HAP-1 (cell line): ENCODE data around the gene CALU.

Experiments
- DNase-seq, 2 experiments: peaks; one replicate each; pipeline ENCODE4 v3.0.0-alpha.2; 2016 to 2020; ENCODE audit warnings: low spot score in 2 of 2
- H3K27me3 ChIP-seq: fragments of 250-450 bp; sonication (Bioruptor Pico); 2 replicates; pipeline ENCODE4 v1.5.1; 2020; ENCODE audit warnings: low read depth, mild to moderate bottlenecking, moderate library complexity
- H3K36me3 ChIP-seq: fragments of 250-450 bp; sonication (Bioruptor Pico); replicated peaks from 2 replicates; pipeline ENCODE4 v1.5.1; 2020; ENCODE audit warnings: mild to moderate bottlenecking
- H3K4me1 ChIP-seq: fragments of 250-450 bp; sonication (Bioruptor Pico); 2 replicates; pipeline ENCODE4 v1.5.1; 2020; ENCODE audit warnings: mild to moderate bottlenecking
- H3K4me3 ChIP-seq: fragments of 250-450 bp; sonication (Bioruptor Pico); 2 replicates; pipeline ENCODE4 v1.5.1; 2020; ENCODE audit warnings: mild to moderate bottlenecking, moderate library complexity
- H3K9me3 ChIP-seq: fragments of 250-450 bp; sonication (Bioruptor Pico); 2 replicates; pipeline ENCODE4 v1.5.1; 2020; ENCODE audit warnings: mild to moderate bottlenecking, moderate library complexity
- in situ Hi-C: fragments of 300-500 bp; cut with MboI; formaldehyde crosslinking; loops from 3 replicates; pipeline ENCODE4 v1.14.3; 2020; ENCODE audit warnings: low sequenced_read_pairs, inconsistent platforms, mixed read lengths

CALU gene

DNA sequence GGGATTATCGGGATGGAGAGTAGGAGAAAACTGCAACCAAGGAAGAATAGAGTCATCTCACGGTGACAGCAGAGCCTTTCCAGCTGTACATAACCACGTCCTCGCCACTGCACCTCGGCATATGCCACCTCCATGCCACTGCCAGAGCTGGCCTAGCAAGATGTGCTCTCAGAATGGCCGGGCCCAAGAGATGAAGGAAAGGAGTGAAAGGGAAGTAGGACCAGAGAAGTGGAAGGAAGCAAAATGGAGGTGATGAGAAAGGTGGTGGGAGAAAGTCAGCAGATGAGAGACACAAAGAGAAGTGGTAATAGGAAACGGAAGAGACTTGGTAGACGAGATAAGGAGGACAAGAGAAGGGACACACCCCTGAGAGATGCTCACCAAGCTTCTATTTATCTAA lies 8.0 kb upstream of the CALU start:
- in situ Hi-C loops = no loop called here

DNA sequence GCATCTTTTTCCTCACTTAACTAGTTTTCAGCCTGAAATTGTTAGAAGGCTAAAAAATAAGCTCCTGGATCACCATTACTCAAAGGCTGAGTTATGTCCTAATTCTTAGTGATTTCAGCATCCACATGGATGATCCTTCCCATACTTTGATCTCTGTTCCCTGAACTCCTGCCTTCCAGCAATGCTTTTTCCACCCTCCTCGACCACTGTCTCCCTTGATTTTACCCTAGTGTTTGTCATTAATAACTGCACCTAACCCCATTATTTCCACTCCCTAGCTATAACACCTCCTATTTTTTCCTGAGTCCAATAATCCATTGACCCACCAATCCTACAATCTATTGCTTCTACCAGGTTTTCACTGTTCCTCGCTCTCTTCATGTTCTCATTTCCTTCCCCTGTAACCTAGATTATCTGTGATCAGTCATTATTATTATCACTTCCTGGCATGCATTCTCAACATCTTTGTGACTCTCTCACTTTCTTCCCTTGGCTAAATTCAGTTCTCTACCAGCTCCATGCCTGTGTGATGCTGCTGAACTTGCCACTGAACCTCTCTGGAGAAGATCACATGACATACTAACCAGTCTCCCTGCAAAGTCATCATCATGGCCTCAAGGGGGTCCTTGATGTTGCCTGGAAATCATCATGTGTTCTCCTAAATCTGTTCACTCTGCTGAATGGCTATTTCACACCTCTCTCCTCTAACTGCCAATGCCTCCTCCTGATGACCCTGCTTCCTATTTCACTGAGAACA lies 6.5 kb upstream of the CALU start:
- Histone ChIP-seq H3K4me1 (no peaks in the 10 kb centered on the region), H3K27me3 (peaks cover 18% of the 10 kb centered on the region), H3K36me3 (no peaks in the 10 kb centered on the region), H3K9me3 (no peaks in the 10 kb centered on the region), H3K4me3 (no peak overlapping the region)
- in situ Hi-C loops = no loop called here
- no peak for DNase-seq

More for the DNA sequence above, 8.0 kb upstream of the CALU start:
- no peak for DNase-seq
- Histone ChIP-seq H3K4me3 (no peak overlapping the region), H3K9me3 (no peaks in the 10 kb centered on the region), H3K4me1 (no peaks in the 10 kb centered on the region), H3K27me3 (peaks cover 22% of the 10 kb centered on the region), H3K36me3 (no peaks in the 10 kb centered on the region)

GRCh38 chr7:128733278-128733645 lies 5.9 kb upstream of the CALU start:
- H3K9me3 ChIP-seq = no peaks in the 10 kb centered on the region
- in situ Hi-C loops = no loop called here
- H3K27me3 ChIP-seq = peaks cover 18% of the 10 kb centered on the region
- H3K4me1 ChIP-seq = peaks cover 2% of the 10 kb centered on the region
- no peaks in the 10 kb centered on the region for H3K36me3 ChIP-seq
- DNase-seq = no peak
- H3K4me3 ChIP-seq = no peak overlapping the region

- peaks cover 18% of the 10 kb centered on the region for H3K27me3 ChIP-seq
- in situ Hi-C loops = no loop called here
- no peaks in the 10 kb centered on the region; the same call in 1 of the 2 replicates for H3K36me3 ChIP-seq
- no peaks in the 10 kb centered on the region for H3K9me3 ChIP-seq
- H3K4me3 ChIP-seq = no peak overlapping the region
- no peak for DNase-seq
- peaks cover 7% of the 10 kb centered on the region for H3K4me1 ChIP-seq
These were observed 4.3 kb upstream of the CALU start for GRCh38 chr7:128734890-128735289.

- no peak for DNase-seq
- in situ Hi-C loops = no loop called here
- Histone ChIP-seq H3K27me3 (peaks cover 18% of the 10 kb centered on the region), H3K4me3 (no peak overlapping the region), H3K4me1 (peaks cover 8% of the 10 kb centered on the region), H3K36me3 (no peaks in the 10 kb centered on the region; the same call in 1 of the 2 replicates), H3K9me3 (no peaks in the 10 kb centered on the region)
These were observed 3.7 kb upstream of the CALU start for GRCh38 chr7:128735436-128735835.

DNA sequence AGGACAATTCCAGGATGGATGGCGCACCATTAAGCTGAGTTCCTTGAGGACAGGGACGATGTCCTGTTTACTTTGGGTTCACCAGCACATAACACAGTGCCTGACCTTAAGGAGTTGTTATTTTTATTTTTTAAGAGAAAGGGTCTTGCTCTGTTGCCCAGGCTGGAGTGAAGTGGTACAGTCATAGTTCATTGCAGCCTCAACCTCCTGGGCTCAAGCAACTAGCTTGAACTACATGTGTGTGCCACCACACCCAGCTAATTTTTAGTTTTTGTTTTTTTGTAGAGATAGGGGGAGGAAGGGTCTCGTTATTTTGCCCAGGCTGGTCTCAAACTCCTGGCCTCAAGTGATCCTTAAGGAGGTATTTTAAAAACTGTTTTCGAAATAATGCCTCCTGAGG lies 1.7 kb upstream of the CALU start:
- no peaks in the 10 kb centered on the region for H3K9me3 ChIP-seq
- H3K4me1 ChIP-seq = peaks cover 25% of the 10 kb centered on the region
- H3K36me3 ChIP-seq = no peaks in the 10 kb centered on the region; the same call in 1 of the 2 replicates
- peaks cover 12% of the 10 kb centered on the region for H3K27me3 ChIP-seq
- in situ Hi-C loops = no loop called here
- no peak for DNase-seq
- no peak overlapping the region for H3K4me3 ChIP-seq

GRCh38 chr7:128737867-128738385 lies 1.2 kb upstream of the CALU start:
- peaks cover 9% of the 10 kb centered on the region for H3K27me3 ChIP-seq
- peaks cover 25% of the 10 kb centered on the region for H3K4me1 ChIP-seq
- H3K9me3 ChIP-seq = no peaks in the 10 kb centered on the region
- no peak overlapping the region for H3K4me3 ChIP-seq
- no peaks in the 10 kb centered on the region; the same call in 1 of the 2 replicates for H3K36me3 ChIP-seq
- in situ Hi-C loops = no loop called here
- no peak for DNase-seq

- H3K4me1 ChIP-seq = peaks cover 25% of the 10 kb centered on the region
- no peak for DNase-seq
- in situ Hi-C loops = no loop called here
These were observed 550 bp upstream of the CALU start for GRCh38 chr7:128738570-128739047.

DNA sequence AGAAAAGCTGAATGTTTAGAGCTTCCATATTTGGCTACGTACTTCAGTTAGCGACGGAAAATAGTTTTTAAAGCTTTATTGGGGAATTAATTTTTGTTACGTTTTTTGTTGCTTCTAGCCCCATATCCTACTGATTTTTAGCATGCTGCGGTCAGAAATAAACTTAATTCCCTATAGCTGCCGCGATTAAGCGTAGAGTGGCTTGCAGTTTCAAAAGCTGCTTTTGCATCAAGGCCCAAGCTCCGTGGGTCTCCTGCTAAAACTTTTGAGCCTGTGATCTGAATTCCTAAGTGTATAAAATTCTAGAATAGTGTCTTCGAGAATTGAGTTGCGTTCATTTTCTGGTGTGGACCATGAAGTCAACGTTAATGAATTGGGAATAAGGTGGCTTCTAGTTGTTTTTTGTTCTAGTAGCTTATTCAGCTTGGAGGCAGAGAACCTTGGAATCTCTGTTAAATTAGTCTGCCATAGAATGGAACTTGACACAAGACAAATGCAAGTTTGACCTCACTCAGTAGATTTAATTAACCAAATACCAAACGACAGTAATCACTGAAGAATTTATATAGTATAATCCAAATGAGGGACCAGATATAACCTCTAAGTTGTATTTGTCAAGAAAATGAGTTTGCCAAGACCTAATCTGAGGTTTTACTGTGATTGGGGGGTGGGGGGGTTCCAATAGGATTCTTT lies 977 bp downstream of the CALU start:
- Histone ChIP-seq H3K27me3 (no peaks in the 10 kb centered on the region), H3K36me3 (no peaks in the 10 kb centered on the region; the same call in none of the 2 replicates), H3K9me3 (no peaks in the 10 kb centered on the region), H3K4me1 (peaks cover 33% of the 10 kb centered on the region), H3K4me3 (peak overlapping the region; percentile 95)
- DNase-seq = no peak
- in situ Hi-C loops = no loop called here

More at GRCh38 chr7:128738570-128739047, 550 bp upstream of the CALU start:
- Histone ChIP-seq H3K27me3 (peaks cover 2% of the 10 kb centered on the region), H3K4me3 (peak overlapping the region; percentile 95), H3K36me3 (no peaks in the 10 kb centered on the region; the same call in 1 of the 2 replicates), H3K9me3 (no peaks in the 10 kb centered on the region)

GRCh38 chr7:128740996-128741395 lies 1.8 kb downstream of the CALU start:
- Histone ChIP-seq H3K36me3 (no peaks in the 10 kb centered on the region; the same call in none of the 2 replicates), H3K4me1 (peaks cover 33% of the 10 kb centered on the region), H3K27me3 (no peaks in the 10 kb centered on the region), H3K4me3 (peak overlapping the region; percentile 95), H3K9me3 (no peaks in the 10 kb centered on the region)
- DNase-seq = no peak
- in situ Hi-C loops = no loop called here

DNA sequence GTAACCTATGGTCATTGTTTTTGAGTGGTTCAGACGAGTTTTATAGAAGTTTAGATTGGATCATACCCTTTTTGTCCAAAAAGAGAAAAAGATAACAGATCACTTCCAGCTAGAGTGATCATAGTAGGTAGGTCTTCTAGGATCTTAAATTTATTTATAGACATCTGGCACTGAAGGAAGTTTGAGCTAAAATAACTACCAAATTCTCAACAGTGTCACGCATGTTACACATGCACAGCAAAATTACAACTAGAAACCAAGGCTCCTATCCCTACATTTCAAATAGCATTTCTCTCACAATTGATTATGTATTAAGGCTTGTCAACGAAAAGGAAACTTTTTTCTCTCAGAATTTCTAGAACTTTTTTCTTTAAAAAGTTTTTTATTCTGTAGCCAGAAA lies 2.3 kb downstream of the CALU start:
- H3K4me3 ChIP-seq = no peak overlapping the region
- no peaks in the 10 kb centered on the region for H3K27me3 ChIP-seq
- peaks cover 33% of the 10 kb centered on the region for H3K4me1 ChIP-seq
- in situ Hi-C loops = no loop called here
- no peaks in the 10 kb centered on the region for H3K9me3 ChIP-seq
- DNase-seq = no peak
- no peaks in the 10 kb centered on the region; the same call in none of the 2 replicates for H3K36me3 ChIP-seq

DNA sequence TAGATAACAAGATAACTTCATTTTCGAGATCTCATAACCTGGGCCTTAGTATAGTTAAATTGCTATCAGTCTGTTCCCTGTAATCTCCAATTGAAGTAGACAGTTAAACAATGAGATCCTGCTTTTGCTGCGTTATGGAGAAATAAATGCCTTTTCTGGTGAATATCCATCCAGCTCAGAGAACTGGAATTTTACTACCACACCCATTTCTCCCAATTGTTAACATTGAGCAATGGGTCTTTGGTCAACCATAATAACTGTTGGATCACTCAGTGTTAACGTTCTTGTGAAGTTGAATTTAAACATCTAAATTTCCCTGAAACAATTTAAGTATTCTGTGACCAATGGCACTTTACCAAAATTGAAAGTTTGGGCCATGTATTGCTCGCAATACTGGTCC lies 3.0 kb downstream of the CALU start:
- Histone ChIP-seq H3K9me3 (no peaks in the 10 kb centered on the region), H3K27me3 (no peaks in the 10 kb centered on the region), H3K4me1 (peaks cover 33% of the 10 kb centered on the region), H3K36me3 (no peaks in the 10 kb centered on the region; the same call in none of the 2 replicates), H3K4me3 (no peak overlapping the region)
- in situ Hi-C loops = no loop called here
- DNase-seq = no peak

DNA sequence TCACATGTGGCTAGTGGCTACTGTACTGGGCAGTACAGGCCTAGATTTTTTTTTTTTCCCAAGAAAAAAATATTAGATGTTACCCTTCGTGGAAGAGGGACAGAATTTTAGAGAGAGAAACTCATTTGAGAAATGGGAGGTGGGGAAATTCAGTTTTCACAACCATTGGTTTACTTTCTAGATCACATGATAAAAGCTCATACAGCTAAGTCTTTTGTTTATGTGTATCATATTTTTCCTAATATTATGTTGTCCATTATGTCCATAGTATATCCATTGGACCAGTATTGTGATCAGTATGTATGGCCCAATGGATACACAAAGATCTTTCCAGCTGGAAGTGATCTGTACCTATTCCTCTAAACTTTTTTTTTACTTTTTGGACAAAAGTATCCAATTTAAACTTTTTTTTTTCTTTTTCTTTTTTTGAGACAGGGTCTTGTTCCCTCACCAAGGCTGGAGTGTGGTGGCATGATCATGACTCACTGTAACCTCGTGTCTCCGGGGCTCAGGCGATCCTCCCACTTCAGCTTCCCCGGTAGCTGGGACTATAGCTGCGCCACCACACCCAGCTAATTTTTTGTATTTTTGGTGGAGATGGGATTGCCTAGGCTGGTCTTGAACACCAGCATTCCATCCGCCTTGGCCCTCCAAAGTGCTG lies 4.1 kb downstream of the CALU start:
- no peaks in the 10 kb centered on the region for H3K9me3 ChIP-seq
- H3K36me3 ChIP-seq = peaks cover 7% of the 10 kb centered on the region
- no peak overlapping the region for H3K4me3 ChIP-seq
- peaks cover 32% of the 10 kb centered on the region for H3K4me1 ChIP-seq
- no peak for DNase-seq
- in situ Hi-C loops = no loop called here
- no peaks in the 10 kb centered on the region for H3K27me3 ChIP-seq
